ACHN (cell line): ENCODE measurements around the gene OR1J1.

Experiments used
- DNase-seq: peaks from one replicate; pipeline ENCODE4 v3.0.0-alpha.2; 2015
- in situ Hi-C: cut with HindIII; loops from 2 replicates; pipeline ENCODE4 v1.10.0; 2017; ENCODE audit warnings: low sequenced_read_pairs, low pct_ligation_motif_present, low pct_unique_long_range_greater_than_20kb

OR1J1 gene

DNA sequence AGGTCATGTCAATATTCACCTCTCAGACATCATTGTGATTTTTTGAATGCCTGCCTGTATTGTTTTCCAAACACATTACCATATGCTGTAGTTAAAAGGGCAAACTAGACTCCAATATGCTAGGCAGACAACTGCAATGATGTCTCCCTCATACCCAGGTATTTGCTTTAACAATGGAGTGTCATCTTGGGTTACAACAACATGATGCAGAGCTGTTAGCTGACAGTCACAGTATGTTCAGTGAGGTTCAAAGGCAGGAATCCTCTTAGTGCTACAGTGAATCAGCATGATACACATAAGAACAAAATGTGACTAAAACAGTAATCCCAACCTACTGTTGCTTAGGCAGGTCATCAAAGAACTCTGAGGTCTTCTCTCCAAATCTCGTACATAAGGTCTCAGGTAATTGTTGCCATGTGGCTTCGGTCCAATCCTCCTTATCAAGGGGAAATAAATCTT, 24.0 kb downstream of the OR1J1 start:
- in situ Hi-C loops = no loop called here
- no peak for DNase-seq

- in situ Hi-C loops = no loop called here
- no peak for DNase-seq
Measured at GRCh38 chr9:122446819-122447484, 30.8 kb downstream of the OR1J1 start.

DNA sequence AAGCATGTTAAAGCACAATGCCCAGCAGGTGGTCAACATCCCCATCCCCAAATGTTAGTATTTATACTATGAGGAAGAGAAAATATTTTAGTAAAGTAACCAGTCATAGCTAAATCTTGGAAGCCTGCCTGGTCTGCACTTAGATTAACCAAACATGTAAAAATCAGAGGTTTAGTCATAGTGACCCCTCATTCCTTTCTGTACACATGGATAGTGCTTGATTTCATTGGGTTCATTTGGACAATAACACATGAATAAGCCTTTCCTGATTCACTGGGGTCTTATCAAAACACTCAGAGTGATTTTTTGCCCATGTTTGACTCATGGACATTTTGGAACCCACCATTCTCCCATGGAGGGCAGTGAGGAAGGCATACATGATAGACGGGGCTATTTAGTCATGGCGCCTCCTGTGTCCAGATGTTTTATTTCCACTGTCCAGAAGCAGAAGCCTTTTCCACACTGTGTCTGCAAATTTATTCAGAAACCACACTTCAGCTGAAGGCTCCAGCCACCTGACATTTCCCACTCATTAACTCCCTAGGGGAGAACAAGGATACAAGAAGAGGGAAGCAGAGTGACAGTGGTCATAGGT, 32.5 kb downstream of the OR1J1 start:
- in situ Hi-C loops = no loop called here

DNA sequence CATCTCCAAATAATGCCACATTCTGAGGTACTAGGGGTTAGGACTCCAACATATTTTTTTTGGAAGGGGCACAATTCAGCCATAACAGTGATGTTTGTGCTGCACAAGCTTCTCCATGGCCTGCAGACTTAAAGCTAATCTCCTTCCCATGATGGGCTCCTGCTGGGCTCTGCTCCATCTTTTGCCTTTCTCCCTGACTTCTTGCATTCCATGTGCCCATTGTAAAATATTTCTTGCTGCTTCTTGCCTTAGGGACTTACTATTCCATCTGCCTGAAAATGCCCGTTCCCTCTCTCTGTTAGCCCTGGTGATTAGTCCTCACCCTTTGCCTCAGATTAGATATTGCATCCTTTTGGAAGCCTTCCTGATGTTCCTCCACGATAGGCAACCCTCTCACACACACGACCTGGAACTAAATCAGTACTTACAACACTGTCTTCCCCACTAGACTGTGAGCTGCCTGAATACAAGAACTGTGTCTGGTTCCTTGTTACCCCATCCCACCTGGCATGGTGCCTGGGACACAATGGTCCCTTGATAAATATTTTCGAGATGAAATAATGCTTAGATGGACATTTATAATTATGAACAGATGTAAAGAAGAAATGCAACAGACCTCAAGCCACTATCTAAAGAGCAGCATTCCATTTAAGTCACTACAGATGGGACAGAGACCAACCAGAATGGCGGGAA, 33.5 kb downstream of the OR1J1 start:
- DNase-seq = no peak
- in situ Hi-C loops = no loop called here

More for the DNA sequence above, 32.5 kb downstream of the OR1J1 start:
- no peak for DNase-seq

GRCh38 chr9:122442568-122442967, 35.2 kb downstream of the OR1J1 start:
- no peak for DNase-seq
- in situ Hi-C loops = no loop called here
